ENCODE measurements around the gene SERPINB11.
"Not testable (repeated sequence)": the region's sequence is repeated elsewhere in the genome, so short reads cannot be mapped to it uniquely, and the experiment has no call there.

SERPINB11 gene, protein sequence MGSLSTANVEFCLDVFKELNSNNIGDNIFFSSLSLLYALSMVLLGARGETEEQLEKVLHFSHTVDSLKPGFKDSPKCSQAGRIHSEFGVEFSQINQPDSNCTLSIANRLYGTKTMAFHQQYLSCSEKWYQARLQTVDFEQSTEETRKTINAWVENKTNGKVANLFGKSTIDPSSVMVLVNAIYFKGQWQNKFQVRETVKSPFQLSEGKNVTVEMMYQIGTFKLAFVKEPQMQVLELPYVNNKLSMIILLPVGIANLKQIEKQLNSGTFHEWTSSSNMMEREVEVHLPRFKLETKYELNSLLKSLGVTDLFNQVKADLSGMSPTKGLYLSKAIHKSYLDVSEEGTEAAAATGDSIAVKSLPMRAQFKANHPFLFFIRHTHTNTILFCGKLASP

GRCh38 chr18:63702660-63703059 is at the start of gene SERPINB11:
SERPINB11 (plus strand) TSS chr18:63702960; CDS start chr18:63710194, 7,234 bp downstream.
- DNase-seq (ENCODE audit: low spot score) = no peak

GRCh38 chr18:63658920-63659319 is 43.8 kb upstream of the SERPINB11 start:
- DNase-seq (ENCODE audit: low spot score) = not testable (repeated sequence)

DNA sequence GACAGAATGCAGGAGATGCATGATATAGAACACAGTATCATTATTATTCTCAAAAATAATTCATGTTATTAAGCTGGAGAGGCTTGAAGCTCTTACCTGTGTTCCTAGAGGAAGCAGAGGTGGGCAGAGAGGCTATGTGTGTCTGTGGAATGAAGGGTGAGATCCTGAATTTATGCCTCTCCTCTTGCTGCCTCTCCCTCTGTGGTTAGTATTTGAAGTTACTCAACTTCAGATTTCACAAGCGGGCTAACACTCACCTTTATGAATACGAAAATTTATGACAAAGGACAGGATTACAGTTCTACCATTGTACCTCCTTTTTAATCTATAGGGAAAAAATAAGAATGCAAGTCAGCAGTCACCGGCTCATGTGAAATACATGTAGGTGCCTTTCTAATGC is 41.0 kb upstream of the SERPINB11 start, which contains the start of gene SERPINB3:
SERPINB3 (minus strand) TSS at position 144 of the 400 bp plus-strand sequence. CDS start 677 bp downstream, outside the sequence.
- DNase-seq (ENCODE audit: low spot score) = not testable (repeated sequence)

DNA sequence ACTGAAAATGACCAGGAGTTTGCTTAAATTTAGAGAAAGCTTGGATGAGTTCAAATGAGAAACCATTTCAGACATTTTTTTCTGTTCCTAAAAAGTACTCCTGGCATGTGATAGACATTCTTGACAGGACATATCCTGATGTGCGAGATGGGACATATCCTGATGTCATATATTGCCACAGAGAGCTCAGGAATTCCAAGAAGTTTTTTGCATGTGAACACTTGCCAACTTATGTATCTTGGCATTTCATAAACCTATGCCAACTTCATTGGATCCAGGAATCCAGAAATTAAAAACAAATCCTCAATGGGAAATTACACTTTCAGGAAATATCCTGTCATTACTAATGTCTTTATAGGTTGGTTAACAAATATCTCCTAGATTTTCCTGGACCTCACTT is 38.2 kb upstream of the SERPINB11 start:
- DNase-seq (ENCODE audit: low spot score) = no peak

- no peak for DNase-seq (ENCODE audit: low spot score)
These were observed 26.0 kb upstream of the SERPINB11 start for GRCh38 chr18:63676526-63677323.

DNA sequence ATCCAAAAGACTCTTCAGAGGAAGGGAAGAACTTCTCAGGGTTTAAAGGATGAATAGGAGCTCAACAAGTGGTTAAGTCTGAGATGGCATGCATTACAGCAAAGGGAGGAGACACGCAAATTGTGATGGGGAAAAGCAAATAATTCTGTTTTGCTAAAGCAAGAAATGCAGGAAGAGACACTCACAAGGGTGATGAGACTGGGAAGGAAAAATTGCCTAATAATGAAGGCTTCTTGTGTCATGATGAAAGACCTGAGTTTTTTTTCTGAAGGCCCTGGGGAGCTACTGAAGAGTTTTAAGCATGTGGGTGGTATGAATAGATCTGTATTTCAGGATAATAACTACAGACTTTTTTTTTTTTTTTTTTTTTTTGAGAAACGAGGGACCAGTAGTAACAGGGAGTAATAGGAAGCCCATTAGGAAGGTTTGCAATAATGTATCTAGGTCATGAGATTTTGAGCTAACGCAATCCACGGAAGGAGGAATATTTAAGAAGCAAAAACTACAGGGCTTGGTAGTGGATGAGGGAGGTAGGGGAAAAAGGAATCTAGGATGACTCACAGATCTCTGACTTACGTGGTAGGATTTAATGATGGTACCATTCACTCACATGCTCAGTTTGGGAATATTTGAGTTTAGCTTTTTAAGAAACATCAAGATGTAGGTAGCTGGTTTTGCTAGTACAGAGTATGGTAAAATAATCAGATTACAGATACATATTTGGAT is 25.1 kb upstream of the SERPINB11 start:
- DNase-seq (ENCODE audit: low spot score) = no peak

GRCh38 chr18:63679820-63680606 is 22.7 kb upstream of the SERPINB11 start:
- no peak for DNase-seq (ENCODE audit: low spot score)

DNA sequence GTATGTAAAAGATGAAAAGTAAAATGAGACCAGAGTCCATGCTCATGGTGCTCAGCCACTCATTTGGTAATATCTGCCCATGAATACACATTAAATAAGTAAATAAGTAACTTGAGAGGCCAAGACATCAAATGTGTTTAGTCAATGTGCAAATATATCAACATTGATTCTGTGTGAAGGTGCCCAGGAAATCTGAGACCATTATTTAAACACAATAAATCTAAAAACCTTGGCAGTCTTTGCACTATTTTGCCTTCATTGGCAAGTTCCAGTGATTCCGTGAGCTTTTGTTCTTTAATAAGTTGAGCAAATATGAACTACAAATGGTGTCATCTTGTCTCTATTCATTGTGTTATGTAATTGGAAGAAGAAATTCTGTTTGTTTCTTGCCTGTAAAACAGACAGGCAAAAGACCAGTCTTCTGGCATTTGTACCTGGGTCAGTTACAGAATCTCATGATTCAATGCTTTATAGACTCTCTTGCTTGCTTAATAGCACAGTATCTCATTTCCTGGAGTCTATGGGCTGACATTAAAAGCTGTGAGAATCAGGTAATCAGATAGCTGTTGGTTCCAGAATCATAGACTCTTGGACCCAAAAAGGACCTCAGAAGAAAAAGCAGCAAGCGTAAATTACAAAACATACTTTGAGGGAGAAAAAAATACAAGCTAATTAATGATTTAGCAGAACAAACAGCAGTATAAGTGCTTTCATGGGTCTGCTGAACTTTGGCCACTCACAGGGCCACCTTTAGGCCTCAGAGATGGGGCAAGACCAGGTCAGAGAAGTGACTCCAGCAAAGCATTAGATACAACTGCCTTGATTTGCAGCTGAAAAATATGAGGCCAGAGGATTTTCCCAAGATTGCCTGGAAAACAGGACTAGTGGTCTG is 21.1 kb upstream of the SERPINB11 start:
- DNase-seq (ENCODE audit: low spot score) = no peak

DNA sequence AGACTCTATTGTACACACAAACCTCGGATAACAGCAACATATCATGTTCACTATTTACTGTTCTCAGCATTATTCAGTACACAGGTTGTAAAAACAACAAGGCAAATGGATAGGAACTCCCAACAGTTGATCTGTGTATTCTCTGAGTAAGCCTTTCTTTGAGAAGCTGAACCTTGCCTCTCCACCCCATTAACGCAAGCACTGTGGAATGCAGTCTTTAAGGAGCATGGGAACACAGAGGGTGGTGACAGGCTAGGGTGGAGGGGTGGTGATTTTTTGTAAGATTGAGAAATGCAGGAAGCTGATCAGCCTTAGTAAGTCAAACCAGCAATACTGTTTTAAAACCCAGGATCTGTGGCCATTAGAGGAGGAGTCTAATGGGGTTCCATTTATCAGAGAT is 19.6 kb upstream of the SERPINB11 start:
- no peak for DNase-seq (ENCODE audit: low spot score)

GRCh38 chr18:63683890-63684289 is 18.9 kb upstream of the SERPINB11 start:
- no peak for DNase-seq (ENCODE audit: low spot score)

- no peak for DNase-seq (ENCODE audit: low spot score)
These were observed 18.0 kb upstream of the SERPINB11 start for GRCh38 chr18:63684718-63685117.

DNA sequence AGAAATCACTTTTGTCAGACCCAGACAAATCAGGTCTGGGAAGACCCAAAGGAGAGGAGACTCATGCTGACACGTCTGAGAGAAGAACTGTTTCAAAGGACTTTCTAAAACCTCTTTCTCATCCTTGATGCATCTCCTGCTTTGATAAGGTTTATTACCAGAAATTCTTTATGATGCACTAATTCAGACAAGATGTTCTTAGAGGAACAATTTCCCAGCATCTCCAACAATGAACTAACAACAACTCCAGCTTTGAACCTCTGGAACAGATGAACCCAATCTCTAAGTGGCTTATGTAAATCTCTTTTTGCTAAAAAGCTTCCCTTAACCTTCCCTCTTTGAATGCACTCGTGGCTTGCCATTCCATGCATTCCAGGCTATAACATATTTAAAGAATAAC is 15.9 kb upstream of the SERPINB11 start:
- no peak for DNase-seq (ENCODE audit: low spot score)

DNA sequence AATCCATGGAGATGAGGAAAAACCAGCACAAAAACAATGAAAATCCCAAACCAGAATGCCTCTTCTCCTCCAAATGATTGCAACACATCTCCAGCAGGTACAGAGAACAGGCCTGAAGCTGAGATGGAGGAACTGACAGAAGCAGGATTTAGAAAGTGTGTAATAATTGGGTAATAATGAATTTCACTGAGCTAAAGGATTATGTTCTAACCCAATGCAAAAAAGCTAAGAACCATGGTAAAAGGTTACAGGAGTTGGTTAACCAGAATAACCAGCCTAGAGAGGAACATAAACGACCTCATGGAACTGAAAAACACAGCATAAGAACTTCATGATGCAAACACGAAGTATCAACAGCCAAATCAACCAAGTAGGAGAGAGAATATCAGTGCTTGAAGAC is 13.7 kb upstream of the SERPINB11 start:
- no peak for DNase-seq (ENCODE audit: low spot score)

GRCh38 chr18:63697097-63697660 is 5.6 kb upstream of the SERPINB11 start:
- DNase-seq (ENCODE audit: low spot score) = no peak

DNA sequence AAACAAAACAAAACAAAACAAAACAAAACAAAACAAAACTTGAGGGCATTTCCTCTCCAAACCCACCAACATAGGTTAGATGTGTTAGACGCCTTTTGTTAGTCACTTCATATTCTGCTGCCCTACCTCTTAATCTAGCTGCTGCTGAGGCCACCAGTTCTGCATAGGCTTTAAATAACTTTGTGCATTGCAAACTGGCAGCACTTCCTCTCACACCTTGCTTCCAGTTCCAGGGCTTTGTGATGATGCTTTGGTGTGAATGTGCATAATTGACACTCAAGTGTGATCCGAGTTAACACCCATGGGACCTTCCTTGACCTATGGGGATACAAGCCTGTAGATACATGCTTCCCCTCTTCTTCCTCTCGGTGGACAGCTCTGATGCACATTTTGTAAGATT is 2.3 kb upstream of the SERPINB11 start:
- DNase-seq (ENCODE audit: low spot score) = no peak

GRCh38 chr18:63701952-63702351 is 808 bp upstream of the SERPINB11 start:
- DNase-seq (ENCODE audit: low spot score) = no peak

- no peak for DNase-seq (ENCODE audit: low spot score)
These were observed 2.6 kb downstream of the SERPINB11 start for GRCh38 chr18:63705401-63705800.

GRCh38 chr18:63707816-63708215 is 5.1 kb downstream of the SERPINB11 start:
- DNase-seq (ENCODE audit: low spot score) = no peak

DNA sequence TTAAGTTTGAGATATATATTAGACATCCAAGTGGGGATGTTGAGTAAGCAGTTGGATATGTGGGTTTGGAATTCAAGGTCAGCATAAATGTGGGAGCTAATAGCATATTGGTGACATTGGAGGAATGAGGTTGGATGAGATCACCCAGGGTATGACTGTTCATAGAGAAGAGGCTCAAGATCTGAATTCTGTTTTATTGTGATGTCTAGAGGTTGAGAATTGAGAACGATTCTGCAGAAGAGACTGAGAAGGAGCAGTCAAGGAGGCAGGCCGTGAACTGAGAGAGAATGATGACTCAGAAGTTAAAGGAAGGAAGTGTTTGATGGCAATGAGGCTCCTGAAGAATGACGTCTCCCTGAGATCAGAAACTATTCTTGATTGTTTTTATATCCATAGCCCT is 5.9 kb downstream of the SERPINB11 start:
- DNase-seq (ENCODE audit: low spot score) = no peak
